ENCODE results near the gene IGFN1. TPM values are rescaled to one million over a fixed set of nuclear protein-coding genes. Genes with fewer than 3 reads are reported as not detected.

IGFN1 gene
- total and polyA plus RNA-seq, 2 experiments from 2014 or later = not detected

DNA sequence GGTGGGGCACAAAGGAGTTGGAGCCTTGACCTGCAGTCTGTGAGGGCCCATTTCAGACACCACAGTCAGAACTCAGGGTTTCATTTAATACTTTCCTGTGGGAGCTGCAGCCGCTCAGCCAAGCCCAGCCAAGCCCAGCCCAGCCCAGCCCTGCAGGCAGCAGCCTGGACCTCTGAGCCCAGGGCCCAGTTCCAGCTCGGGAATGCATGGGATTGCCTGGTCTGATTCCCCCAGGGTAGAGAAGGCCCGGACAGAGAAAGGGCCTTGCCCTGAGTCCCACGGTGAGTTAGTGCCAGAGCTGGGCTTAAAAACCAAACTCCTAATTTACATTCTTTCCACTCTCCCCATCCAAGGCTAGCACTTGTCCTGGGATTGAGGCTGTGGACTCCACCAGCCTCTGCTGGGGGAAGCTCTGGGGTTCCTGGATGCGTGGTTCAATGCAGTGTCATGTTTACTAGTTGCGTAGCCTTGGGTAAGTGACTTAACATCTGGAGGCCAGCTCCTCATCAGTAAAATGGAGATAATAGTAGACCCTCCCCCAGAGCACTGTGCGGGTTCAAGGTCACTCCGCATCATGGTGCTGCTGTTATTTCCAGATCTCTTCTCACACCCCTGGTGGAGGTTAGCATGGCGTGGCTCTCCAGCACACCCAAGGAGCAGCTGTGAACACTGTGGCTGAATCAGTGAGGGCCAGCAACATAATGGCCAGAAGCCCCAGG is 63.4 kb downstream of the IGFN1 start:
- H3K27ac ChIP-seq (ENCODE audit: low read depth) = no peak overlapping the region
- H3K4me3 ChIP-seq = no peak overlapping the region
- Mint-ChIP-seq H3K27me3 (ENCODE audit: insufficient read depth, low read depth, poor library complexity) (peaks cover 4% of the 10 kb centered on the region), H3K4me1 (no peaks in the 10 kb centered on the region; the same call in 2 of the 3 replicates), H3K27ac (no peak overlapping the region), H3K36me3 (ENCODE audit: low read depth) (no peaks in the 10 kb centered on the region), H3K4me3 (no peak overlapping the region), H3K9me3 (peaks cover 3% of the 10 kb centered on the region; the same call in 2 of the 3 replicates)
- no peaks in the 10 kb centered on the region for H3F3A ChIP-seq (replicated peaks; ENCODE audit: low read depth)
- H4K20me1 ChIP-seq (replicated peaks; ENCODE audit: insufficient read depth) = no peaks in the 10 kb centered on the region
- H3K4me1 ChIP-seq (ENCODE audit: insufficient read depth) = no peaks in the 10 kb centered on the region
- ATAC-seq = peak; percentile 15; the same call in 2 of the 3 replicates
- H3K79me2 ChIP-seq (replicated peaks; ENCODE audit: insufficient read depth) = no peaks in the 10 kb centered on the region
- DNase-seq (ENCODE audit: low spot score) = no peak
- no peaks in the 10 kb centered on the region for H3K9me2 ChIP-seq (ENCODE audit: insufficient read depth)
- no peaks in the 10 kb centered on the region for H3K27me3 ChIP-seq (ENCODE audit: insufficient read depth)
- no peak overlapping the region for H3K4me2 ChIP-seq
- H2AFZ ChIP-seq = peak overlapping the region; percentile 83; the same call in 1 of the 2 replicates
- no peaks in the 10 kb centered on the region for H3K36me3 ChIP-seq (ENCODE audit: insufficient read depth)
- TF ChIP-seq CREB1 (CRISPR knock-in tag; IDR thresholded peaks at IDR 0.05; ENCODE audit: low read depth) = no peak
- TF ChIP-seq, protein P1, sequence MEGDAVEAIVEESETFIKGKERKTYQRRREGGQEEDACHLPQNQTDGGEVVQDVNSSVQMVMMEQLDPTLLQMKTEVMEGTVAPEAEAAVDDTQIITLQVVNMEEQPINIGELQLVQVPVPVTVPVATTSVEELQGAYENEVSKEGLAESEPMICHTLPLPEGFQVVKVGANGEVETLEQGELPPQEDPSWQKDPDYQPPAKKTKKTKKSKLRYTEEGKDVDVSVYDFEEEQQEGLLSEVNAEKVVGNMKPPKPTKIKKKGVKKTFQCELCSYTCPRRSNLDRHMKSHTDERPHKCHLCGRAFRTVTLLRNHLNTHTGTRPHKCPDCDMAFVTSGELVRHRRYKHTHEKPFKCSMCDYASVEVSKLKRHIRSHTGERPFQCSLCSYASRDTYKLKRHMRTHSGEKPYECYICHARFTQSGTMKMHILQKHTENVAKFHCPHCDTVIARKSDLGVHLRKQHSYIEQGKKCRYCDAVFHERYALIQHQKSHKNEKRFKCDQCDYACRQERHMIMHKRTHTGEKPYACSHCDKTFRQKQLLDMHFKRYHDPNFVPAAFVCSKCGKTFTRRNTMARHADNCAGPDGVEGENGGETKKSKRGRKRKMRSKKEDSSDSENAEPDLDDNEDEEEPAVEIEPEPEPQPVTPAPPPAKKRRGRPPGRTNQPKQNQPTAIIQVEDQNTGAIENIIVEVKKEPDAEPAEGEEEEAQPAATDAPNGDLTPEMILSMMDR (conservative IDR thresholded peaks at IDR 0.05; ENCODE audit: low read depth in 2 of 2) = no peak
- no peak for TF ChIP-seq EZH2phosphoT487 (IDR thresholded peaks at IDR 0.05; ENCODE audit: unreplicated experiment)
- TF ChIP-seq ZNF114 (CRISPR knock-in tag; IDR thresholded peaks at IDR 0.05) = no peak
- TF ChIP-seq STAT1 (IDR thresholded peaks at IDR 0.05; ENCODE audit: unreplicated experiment) = no peak
- TF ChIP-seq, protein P2, sequence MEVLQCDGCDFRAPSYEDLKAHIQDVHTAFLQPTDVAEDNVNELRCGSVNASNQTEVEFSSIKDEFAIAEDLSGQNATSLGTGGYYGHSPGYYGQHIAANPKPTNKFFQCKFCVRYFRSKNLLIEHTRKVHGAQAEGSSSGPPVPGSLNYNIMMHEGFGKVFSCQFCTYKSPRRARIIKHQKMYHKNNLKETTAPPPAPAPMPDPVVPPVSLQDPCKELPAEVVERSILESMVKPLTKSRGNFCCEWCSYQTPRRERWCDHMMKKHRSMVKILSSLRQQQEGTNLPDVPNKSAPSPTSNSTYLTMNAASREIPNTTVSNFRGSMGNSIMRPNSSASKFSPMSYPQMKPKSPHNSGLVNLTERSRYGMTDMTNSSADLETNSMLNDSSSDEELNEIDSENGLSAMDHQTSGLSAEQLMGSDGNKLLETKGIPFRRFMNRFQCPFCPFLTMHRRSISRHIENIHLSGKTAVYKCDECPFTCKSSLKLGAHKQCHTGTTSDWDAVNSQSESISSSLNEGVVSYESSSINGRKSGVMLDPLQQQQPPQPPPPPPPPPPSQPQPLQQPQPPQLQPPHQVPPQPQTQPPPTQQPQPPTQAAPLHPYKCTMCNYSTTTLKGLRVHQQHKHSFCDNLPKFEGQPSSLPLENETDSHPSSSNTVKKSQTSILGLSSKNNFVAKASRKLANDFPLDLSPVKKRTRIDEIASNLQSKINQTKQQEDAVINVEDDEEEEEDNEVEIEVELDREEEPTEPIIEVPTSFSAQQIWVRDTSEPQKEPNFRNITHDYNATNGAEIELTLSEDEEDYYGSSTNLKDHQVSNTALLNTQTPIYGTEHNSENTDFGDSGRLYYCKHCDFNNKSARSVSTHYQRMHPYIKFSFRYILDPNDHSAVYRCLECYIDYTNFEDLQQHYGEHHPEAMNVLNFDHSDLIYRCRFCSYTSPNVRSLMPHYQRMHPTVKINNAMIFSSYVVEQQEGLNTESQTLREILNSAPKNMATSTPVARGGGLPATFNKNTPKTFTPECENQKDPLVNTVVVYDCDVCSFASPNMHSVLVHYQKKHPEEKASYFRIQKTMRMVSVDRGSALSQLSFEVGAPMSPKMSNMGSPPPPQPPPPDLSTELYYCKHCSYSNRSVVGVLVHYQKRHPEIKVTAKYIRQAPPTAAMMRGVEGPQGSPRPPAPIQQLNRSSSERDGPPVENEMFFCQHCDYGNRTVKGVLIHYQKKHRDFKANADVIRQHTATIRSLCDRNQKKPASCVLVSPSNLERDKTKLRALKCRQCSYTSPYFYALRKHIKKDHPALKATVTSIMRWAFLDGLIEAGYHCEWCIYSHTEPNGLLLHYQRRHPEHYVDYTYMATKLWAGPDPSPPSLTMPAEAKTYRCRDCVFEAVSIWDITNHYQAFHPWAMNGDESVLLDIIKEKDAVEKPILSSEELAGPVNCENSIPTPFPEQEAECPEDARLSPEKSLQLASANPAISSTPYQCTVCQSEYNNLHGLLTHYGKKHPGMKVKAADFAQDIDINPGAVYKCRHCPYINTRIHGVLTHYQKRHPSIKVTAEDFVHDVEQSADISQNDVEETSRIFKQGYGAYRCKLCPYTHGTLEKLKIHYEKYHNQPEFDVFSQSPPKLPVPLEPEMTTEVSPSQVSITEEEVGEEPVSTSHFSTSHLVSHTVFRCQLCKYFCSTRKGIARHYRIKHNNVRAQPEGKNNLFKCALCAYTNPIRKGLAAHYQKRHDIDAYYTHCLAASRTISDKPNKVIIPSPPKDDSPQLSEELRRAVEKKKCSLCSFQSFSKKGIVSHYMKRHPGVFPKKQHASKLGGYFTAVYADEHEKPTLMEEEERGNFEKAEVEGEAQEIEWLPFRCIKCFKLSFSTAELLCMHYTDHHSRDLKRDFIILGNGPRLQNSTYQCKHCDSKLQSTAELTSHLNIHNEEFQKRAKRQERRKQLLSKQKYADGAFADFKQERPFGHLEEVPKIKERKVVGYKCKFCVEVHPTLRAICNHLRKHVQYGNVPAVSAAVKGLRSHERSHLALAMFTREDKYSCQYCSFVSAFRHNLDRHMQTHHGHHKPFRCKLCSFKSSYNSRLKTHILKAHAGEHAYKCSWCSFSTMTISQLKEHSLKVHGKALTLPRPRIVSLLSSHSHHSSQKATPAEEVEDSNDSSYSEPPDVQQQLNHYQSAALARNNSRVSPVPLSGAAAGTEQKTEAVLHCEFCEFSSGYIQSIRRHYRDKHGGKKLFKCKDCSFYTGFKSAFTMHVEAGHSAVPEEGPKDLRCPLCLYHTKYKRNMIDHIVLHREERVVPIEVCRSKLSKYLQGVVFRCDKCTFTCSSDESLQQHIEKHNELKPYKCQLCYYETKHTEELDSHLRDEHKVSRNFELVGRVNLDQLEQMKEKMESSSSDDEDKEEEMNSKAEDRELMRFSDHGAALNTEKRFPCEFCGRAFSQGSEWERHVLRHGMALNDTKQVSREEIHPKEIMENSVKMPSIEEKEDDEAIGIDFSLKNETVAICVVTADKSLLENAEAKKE (CRISPR knock-in tag; IDR thresholded peaks at IDR 0.05) = no peak
- TF ChIP-seq POLR2AphosphoS5 (IDR thresholded peaks at IDR 0.05; ENCODE audit: low read depth) = no peak
